ENCODE measurements around the gene TRAF3IP3.

The TRAF3IP3 gene

DNA sequence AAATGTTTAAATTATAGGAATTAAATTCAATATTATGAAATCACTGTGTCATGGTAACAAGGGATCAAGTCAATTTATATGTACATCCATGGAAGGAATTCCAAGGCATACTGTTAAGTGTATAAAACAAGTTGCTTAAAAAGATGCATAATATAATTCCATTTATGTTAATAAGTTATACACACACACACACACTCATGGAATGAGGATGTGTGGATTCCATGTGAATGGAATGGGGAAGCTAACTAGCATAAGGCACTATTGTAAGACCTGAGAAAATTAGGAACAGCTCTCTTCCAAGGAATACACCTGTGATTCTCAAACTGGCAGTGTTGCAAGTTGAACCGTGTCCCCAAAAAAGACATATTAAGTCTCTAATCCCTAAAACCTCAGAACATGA, 17.6 kb upstream of the TRAF3IP3 start:
- DNase-seq, result no peak

GRCh38 chr1:209741193-209741592, 14.7 kb upstream of the TRAF3IP3 start:
- DNase-seq, result no peak

GRCh38 chr1:209741889-209742288, 14.0 kb upstream of the TRAF3IP3 start:
- DNase-seq, result no peak

GRCh38 chr1:209742409-209743144, 13.3 kb upstream of the TRAF3IP3 start:
- DNase-seq, result no peak

- DNase-seq, result no peak
Measured at GRCh38 chr1:209743145-209743482, 12.7 kb upstream of the TRAF3IP3 start.

DNA sequence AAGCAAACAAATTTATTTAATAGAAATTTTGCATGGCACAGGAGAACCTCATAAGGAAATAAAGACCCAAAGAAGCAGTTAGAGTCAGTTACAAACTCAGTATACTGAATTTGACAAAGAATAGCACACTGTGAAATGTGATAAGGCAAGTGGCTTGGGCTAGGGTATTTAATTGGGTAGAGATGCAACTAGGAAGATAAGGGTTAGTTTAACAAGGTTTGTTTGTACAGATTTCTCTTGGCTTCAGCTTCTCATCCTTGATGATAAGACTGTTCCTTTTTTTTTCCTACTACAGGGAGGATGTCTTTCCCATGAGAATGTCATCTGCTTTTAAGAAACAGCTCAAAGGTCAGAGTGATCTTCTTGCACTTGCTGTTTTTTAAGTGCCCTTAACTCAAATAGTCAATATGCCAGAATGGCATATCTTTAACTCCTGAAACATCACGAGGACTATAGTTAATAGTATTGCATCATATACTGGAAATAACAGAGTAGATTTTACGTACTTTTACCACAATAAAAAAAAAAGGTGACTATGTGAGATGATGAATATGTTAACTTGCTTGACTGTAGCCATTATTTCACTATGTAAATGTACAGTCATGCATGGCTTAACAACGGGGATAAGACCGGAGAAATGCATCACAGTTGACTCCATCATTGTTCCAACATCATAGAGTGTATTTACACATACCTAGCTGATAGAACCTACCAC, 9.2 kb upstream of the TRAF3IP3 start:
- DNase-seq, result no peak

- no peak for DNase-seq
Measured at GRCh38 chr1:209747580-209748262, 8.1 kb upstream of the TRAF3IP3 start.

GRCh38 chr1:209748620-209749019, 7.2 kb upstream of the TRAF3IP3 start:
- DNase-seq, result no peak

DNA sequence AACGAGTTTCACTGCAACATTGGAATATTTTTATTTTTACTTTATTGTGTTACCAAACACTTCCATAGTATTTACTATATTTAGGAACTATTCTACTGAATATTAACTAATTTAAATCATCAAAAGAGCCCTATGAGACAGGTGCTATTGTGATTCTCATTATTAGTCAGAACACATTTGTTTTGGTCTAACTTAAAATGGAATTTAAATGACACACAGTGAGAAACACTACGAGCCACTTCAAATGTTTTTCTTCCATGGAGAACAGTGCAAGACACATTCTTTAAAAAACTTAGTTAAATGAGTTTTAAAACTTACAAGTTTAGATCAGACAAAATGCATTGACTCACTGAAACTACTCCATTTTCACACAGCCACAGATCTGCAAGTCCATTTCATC, 6.6 kb upstream of the TRAF3IP3 start:
- no peak for DNase-seq

DNA sequence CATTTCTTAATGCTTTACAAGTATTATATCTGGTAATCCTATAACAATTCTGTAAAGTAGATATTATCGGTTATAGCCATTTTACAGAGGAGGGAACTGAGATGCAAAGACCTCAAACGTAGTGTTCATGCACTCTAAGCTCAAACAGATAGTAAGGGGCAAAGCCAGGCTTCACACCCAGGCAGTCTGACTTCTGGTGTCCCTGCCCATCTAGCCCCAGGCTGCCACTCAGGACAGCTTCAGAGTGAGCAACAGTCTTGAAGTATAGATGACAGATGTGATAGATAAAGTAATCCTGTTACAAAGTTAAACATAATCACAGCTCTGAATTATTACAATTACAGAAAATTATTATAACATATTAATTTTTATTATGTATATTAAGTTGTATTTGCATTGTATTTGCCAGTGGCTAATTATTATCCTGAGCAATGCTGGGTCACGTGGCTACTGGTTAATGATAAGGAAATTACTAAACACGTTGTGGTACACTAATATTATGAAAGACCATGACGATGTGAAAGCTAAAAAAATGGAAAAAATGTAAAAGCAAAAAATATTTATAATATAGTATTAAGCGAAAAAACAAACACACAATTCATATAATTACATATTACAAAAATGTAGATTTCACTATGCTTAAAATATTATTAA, 6.1 kb upstream of the TRAF3IP3 start:
- DNase-seq, result no peak

DNA sequence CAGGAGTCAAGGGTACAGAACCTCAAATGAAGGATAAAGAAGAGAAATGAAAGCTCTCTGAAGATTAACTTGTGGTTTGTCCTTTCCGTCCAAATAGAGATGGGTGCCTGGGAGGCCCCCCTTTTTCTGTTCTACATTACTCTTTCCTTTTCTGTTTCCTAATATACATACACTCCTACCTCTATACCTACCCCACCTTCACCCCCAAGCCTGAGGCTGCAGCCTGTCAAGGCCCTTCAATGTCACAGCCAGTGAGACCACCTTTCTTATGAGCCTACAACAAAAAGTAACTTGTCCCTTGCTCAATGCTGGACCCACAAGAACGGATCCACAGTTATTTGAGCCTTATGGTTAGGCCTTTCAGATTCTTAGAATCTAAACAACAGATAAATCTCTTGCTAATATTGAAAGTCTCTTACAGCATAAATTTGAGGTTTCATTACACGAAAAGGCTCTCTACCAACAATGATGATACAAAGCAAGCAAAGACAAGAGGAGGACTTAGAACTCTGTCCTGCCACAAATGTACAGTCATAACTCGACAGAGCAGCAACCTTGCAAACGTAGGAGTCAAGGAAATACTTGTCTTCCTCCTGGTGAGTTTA, 4.1 kb upstream of the TRAF3IP3 start:
- DNase-seq, result no peak

GRCh38 chr1:209752890-209753289, 3.0 kb upstream of the TRAF3IP3 start:
- no peak for DNase-seq

DNA sequence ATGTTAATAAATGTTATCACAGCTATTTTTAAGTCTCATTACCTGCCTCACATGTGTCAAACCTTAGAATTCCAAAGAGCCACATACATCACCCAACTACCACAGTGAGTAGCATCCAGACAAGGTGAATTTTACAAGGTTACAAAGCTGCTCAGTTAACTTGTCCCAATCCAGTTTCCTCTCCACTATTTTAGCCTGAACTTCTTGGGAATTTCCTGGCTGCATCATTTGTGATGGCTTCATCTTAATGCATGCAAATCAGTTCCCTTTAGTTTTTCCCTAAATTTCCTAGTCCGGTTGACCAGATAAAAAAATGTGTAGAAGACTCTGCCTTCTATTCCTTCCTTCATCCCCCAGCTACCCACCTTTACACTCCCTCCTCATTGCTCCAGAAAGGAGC, 597 bp upstream of the TRAF3IP3 start:
- DNase-seq, result no peak

DNA sequence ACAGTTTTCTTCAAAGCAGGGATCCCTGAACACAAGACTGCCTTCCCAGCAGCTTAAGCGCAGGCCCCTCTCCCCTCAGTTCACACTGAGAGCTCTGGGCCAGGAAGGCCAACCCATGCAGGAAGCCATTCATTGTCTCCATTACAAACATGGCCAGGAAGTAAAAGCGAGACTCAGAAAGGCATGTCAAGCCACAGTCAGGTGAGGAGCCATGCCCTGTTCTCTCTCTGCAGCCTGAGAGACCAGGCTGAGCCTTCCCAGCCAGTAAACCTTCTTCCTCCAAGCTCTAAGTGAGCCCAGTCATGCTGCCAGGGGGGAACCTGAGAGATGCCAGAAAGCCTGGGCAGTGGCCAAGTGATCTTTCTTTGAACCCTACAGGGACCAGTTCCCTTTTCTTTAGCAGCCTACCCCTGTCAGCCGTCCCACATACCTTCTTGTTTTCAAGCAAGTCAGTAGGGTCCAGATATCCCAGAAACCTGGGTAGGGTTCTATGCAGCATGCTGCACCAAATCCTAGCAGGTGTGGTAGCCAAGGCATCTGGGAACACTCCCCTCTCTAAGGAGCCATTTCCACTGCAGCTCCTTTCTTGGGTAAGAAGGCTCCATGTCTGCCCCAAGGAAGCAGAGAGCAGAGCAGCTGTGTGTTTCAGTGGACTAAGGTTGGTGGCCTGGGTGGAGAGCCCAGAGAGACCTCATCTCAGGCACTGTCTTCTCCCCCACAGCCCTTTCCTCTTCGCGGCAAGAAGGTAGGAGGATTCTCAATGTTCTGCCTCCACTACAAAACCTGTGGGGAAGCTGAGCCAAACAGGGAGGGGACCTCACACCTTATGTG, 977 bp downstream of the TRAF3IP3 start:
- DNase-seq, result no peak

DNA sequence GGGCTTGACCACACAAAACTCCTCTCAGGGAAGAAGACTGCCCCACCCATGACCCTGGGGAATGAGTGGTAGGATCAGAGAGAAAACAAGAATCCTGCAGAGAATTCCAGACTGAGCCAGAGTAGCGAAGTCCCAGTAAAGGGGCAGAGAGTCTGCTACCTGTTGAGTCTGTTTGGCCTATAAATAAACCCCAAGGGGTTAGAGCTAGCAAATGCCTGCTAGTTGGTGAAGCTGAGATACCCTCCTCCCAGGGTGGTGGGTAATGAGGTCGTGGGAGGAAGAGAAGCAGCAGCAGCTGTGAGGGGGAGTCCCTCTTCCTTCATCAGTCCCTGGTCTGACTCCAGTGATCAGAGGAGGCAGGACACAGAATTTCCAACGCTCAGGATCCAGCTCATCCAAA, 2.5 kb downstream of the TRAF3IP3 start:
- DNase-seq, result no peak

DNA sequence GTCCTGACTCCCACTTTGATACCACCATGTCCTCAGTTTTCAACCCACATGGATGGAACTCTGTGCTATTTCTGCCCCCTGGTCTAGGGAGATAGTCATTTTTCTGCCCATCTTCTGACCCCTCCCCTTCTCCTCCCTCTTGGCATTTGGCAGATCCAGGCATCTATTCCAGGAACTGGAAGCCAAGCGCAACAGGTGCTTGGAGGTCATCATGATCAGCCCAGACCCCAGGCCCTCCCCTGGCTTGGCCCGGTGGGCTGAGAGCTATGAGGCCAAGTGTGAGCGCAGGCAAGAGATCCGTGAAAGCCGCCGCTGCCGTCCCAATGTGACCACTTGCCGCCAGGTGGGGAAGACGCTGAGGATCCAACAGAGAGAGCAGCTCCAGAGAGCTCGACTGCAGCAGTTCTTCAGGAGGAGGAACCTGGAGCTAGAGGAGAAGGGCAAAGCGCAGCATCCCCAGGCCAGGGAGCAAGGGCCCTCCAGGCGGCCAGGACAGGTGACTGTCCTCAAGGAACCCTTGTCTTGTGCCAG, 4.0 kb downstream of the TRAF3IP3 start:
- no peak for DNase-seq

DNA sequence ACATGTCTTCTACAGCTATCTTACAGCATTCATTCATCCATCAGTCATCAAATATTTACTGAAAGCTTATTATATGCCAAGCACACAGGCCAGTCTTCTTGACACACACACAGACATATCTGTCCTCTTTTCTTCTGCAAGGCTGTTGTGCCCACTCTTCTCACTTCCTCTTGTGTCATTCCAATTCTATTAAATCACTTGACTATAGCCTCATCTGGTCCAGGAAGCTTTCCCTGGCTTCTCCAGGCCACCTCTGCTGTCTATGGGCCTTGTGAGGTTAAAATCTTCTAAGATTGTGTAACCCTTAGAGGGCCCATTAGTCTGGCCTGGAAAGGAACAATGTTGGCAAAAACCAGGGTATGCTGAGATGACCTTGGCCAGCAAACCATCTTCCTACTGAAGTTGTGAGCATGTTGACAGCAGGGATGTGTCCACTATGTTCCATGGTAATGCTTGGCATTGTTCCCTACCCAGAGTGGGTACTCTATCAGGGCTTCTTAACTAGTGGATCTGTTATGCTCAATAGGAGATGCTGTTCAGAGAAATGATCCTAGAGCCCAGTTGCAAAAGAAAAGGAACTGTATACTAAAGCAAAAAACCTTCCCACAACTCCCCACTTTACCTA, 5.3 kb downstream of the TRAF3IP3 start:
- no peak for DNase-seq

DNA sequence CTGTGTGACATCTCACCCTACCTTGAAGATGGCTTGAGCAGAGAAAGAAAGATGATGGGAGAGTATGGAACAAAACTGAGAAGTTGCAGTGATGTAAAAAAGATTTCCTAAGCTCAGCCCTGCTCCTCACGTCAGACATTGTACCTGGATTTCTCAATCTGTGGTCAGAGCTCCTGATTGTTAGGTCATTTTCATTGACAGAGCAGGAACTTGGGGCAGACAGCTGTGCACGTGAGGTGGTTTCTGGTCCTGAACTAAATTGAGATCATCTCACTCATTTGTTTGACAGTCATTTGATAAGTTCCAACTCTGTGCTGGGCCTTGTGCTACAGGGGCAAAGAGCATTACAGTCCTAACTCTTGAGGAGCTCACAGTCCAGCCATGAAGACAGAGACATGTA, 10.2 kb downstream of the TRAF3IP3 start:
- DNase-seq, result no peak

- DNase-seq, result no peak
Measured at GRCh38 chr1:209767096-209767495, 11.2 kb downstream of the TRAF3IP3 start.

GRCh38 chr1:209767706-209768105, 11.9 kb downstream of the TRAF3IP3 start:
- no peak for DNase-seq

GRCh38 chr1:209768354-209768774, 12.5 kb downstream of the TRAF3IP3 start:
- no peak for DNase-seq
